Dedifferentiated amniotic fluid mesenchymal stem cell (primary cell): ENCODE data around the gene CAPZA1.

Experiments used
- DNase-seq: peaks from one replicate; pipeline ENCODE4 v3.0.0-alpha.2; 2016; ENCODE audit errors: extremely low spot score

CAPZA1 gene

GRCh38 chr1:112701227-112702066 is 81.8 kb downstream of the CAPZA1 start:
- no peak for DNase-seq

GRCh38 chr1:112702067-112702395 is 82.4 kb downstream of the CAPZA1 start:
- DNase-seq: no peak

GRCh38 chr1:112702420-112703261 is 83.0 kb downstream of the CAPZA1 start:
- no peak for DNase-seq

- DNase-seq: no peak
Measured at GRCh38 chr1:112703706-112704105, 84.1 kb downstream of the CAPZA1 start.

- DNase-seq: no peak
Measured at GRCh38 chr1:112704391-112704933, 84.8 kb downstream of the CAPZA1 start.

- peak; percentile 81 for DNase-seq
Measured at GRCh38 chr1:112704934-112705627, 85.4 kb downstream of the CAPZA1 start.

GRCh38 chr1:112706505-112707220 is 87.0 kb downstream of the CAPZA1 start, which contains the start of gene RHOC:
TSS of gene RHOC (minus strand) at chr1:112707127. CDS start at chr1:112703799, 3,328 bp downstream.
- no peak for DNase-seq

- peak; percentile 78 for DNase-seq
Measured at GRCh38 chr1:112707221-112708001, 87.8 kb downstream of the CAPZA1 start.

GRCh38 chr1:112708002-112708448 is 88.4 kb downstream of the CAPZA1 start:
- DNase-seq: no peak

- no peak for DNase-seq
Measured at GRCh38 chr1:112708489-112708888, 88.9 kb downstream of the CAPZA1 start.

- no peak for DNase-seq
Measured at GRCh38 chr1:112710159-112710558, 90.5 kb downstream of the CAPZA1 start.

GRCh38 chr1:112710586-112710985 is 91.0 kb downstream of the CAPZA1 start:
- DNase-seq: no peak

- no peak for DNase-seq
Measured at GRCh38 chr1:112711041-112711440, 91.4 kb downstream of the CAPZA1 start.

- no peak for DNase-seq
Measured at GRCh38 chr1:112711670-112712069, 92.0 kb downstream of the CAPZA1 start.

- no peak for DNase-seq
Measured at GRCh38 chr1:112712191-112712590, 92.6 kb downstream of the CAPZA1 start.

- DNase-seq: no peak
Measured at GRCh38 chr1:112712701-112713128, 93.1 kb downstream of the CAPZA1 start.

GRCh38 chr1:112713466-112714312 is 94.1 kb downstream of the CAPZA1 start:
- no peak for DNase-seq

GRCh38 chr1:112714313-112715263 is 95.0 kb downstream of the CAPZA1 start:
- DNase-seq: no peak
